ENCODE measurements around the gene FAM118A. TPM values are rescaled to one million over a fixed set of nuclear protein-coding genes. Genes with fewer than 3 reads are reported as not detected.
"Not testable (repeated sequence)": the region's sequence is repeated elsewhere in the genome, so short reads cannot be mapped to it uniquely, and the experiment has no call there.

The FAM118A gene
- total and polyA plus RNA-seq, 12 donors = 10.2 to 35.7 (median 16.3) TPM

DNA sequence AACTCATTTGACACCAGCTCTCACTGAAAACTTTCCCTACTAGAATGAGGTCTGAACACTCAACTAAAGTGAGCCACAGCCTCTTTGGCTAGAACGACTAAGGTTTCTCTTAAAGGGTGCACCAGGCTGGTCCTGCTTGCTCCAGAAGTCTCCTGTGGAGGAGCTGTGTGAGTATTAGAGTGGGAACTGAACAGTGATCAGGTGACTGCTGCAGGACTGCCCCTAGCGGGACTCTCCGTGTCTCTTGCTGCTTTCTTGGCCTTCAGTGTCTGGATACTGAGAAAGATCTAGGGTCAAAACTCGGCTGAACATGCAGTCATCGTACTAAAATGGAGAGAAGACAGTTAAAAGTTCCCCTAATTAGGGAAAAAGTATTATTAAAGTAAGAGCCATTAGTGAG, 34.6 kb downstream of the FAM118A start:
- Histone ChIP-seq H3K27me3 (no peaks in the 10 kb centered on the region), H3K9me3 (no peaks in the 10 kb centered on the region), H3K4me1 (peaks cover 0 to 16% (median 12%) of the 10 kb centered on the region in 9 donors), H3K4me3 (no peak overlapping the region), H3K36me3 (peaks cover 0 to 47% (median 4%) of the 10 kb centered on the region in 9 donors), H3K27ac (no peak overlapping the region)
- 59 to 68% methylated on average over 5 of the region's 5 CpGs for WGBS, 2 donors
- intact Hi-C loops (cut with DNase I) = loop anchor here in 1 of 10 donors (5.0 kb wide), 1 partner anchor 68 kb away; the partner anchor contains the start of genes RIBC2 and SMC1B
- DNase-seq (no peak), ATAC-seq (peak in 3 of 8 donors; percentile 33 to 62 (median 56))
- TF ChIP-seq, protein P1, sequence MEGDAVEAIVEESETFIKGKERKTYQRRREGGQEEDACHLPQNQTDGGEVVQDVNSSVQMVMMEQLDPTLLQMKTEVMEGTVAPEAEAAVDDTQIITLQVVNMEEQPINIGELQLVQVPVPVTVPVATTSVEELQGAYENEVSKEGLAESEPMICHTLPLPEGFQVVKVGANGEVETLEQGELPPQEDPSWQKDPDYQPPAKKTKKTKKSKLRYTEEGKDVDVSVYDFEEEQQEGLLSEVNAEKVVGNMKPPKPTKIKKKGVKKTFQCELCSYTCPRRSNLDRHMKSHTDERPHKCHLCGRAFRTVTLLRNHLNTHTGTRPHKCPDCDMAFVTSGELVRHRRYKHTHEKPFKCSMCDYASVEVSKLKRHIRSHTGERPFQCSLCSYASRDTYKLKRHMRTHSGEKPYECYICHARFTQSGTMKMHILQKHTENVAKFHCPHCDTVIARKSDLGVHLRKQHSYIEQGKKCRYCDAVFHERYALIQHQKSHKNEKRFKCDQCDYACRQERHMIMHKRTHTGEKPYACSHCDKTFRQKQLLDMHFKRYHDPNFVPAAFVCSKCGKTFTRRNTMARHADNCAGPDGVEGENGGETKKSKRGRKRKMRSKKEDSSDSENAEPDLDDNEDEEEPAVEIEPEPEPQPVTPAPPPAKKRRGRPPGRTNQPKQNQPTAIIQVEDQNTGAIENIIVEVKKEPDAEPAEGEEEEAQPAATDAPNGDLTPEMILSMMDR (IDR thresholded peaks at IDR 0.05) = peak in 4 of 9 donors; percentile 7 to 33 (median 23)

DNA sequence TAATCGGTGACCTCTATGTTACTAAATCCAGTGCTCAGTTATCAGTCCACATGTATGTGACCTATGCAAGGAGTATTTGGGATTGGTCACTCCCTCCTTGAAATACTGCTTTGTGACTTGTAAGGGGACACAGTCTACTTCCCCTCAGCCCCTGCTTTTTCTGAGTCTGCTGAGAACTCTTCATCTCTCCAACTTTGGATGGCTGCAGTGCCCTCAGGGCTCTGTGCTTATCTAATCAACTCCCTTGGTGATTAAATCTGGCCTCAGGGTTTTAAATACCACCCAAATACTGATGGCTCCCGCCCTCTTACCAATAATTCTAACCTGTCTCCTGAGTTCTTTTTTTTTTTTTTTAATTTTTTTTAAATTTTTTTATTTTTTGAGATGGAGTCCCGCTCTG, 40.2 kb downstream of the FAM118A start:
- Histone ChIP-seq H3K36me3 (peaks cover 0 to 7% (median 0%) of the 10 kb centered on the region in 9 donors), H3K4me3 (no peak overlapping the region), H3K9me3 (no peaks in the 10 kb centered on the region), H3K27ac (no peak overlapping the region), H3K27me3 (no peaks in the 10 kb centered on the region), H3K4me1 (no peaks in the 10 kb centered on the region)
- ATAC-seq = no peak
- no peak for DNase-seq
- TF ChIP-seq, protein P1 (IDR thresholded peaks at IDR 0.05) = no peak
- intact Hi-C loops (cut with DNase I) = no loop called here
- WGBS, 2 donors = 93 to 96% methylated on average over 3 of the region's 3 CpGs

DNA sequence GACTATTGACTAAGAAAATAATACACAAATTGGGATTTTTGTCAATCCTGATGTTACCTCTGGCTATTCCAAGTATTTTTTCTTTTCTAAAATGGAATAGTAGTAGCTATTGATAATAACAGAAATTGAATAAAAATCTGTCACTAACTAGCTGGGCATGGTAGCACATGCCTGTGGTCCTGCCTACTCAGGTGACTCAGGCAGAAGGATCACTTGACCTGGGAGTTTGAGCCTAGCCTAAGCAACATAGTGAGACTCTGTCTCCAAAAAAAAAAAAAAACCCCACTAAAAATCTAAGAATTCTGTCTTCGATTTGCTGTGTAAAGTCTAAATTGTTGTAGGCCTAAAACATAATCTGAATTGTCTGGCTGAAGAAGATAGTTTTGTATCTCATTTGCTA, 42.2 kb downstream of the FAM118A start:
- no peak for DNase-seq
- Histone ChIP-seq H3K36me3 (no peaks in the 10 kb centered on the region), H3K4me3 (no peak overlapping the region), H3K27ac (no peak overlapping the region), H3K4me1 (no peaks in the 10 kb centered on the region), H3K9me3 (no peaks in the 10 kb centered on the region), H3K27me3 (no peaks in the 10 kb centered on the region)
- ATAC-seq = no peak
- TF ChIP-seq, protein P1 (IDR thresholded peaks at IDR 0.05) = no peak
- intact Hi-C loops (cut with DNase I) = no loop called here
- WGBS, 2 donors = 97 to 98% methylated on average over 1 of the region's 1 CpG

DNA sequence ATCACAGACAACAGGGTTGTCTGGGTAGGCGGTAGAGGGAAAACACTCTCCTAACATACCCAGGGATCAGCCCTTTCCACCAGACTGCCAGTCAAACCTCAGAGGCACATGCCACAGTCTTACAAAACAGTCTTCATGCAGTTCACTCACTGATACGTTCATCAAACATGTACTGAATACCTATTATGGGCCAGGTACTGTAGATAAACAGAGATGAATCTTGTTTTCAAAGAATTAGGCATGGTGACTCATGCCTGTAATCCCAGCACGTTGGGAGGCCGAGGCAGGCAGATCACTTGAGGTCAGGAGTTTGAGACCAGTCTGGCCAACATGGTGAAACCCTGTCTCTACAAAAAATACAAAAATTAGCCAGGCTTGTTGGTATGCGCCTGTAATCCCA, 43.0 kb downstream of the FAM118A start:
- WGBS, 2 donors = 91 to 92% methylated on average over 5 of the region's 5 CpGs
- H3K27ac ChIP-seq; H3K9me3 ChIP-seq; H3K27me3 ChIP-seq; intact Hi-C loops (cut with DNase I); DNase-seq; H3K36me3 ChIP-seq; H3K4me1 ChIP-seq; ATAC-seq; H3K4me3 ChIP-seq: not testable (repeated sequence)

DNA sequence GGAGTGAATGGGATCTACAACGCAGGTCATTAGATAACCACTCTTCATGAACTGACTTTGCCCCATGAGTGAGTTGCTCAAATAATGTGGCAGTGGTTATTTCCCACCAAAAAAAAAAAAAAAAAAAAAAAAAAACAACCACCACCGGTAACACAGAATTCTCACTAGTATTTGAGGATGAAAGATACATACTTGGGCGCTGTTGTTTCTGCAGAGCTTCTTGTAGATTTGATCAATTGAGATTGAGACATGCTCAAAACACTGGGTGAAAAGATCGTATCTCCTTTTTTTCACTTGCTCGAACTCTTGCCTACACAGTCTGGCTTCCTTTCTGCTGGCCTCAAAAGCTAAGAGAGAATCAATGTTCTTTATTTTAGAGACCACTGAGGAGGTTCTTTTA, 44.1 kb downstream of the FAM118A start:
- Histone ChIP-seq H3K36me3 (no peaks in the 10 kb centered on the region), H3K27me3 (no peaks in the 10 kb centered on the region), H3K4me1 (no peaks in the 10 kb centered on the region), H3K4me3 (no peak overlapping the region), H3K27ac (no peak overlapping the region), H3K9me3 (no peaks in the 10 kb centered on the region)
- intact Hi-C loops (cut with DNase I) = no loop called here
- TF ChIP-seq, protein P1 (IDR thresholded peaks at IDR 0.05) = no peak
- DNase-seq (no peak), ATAC-seq (no peak)
- WGBS, 2 donors = 92 to 95% methylated on average over 5 of the region's 5 CpGs

Measured in heart right ventricle (tissue), 16 donors.